ENCODE data around the gene GSTO1.

DNA sequence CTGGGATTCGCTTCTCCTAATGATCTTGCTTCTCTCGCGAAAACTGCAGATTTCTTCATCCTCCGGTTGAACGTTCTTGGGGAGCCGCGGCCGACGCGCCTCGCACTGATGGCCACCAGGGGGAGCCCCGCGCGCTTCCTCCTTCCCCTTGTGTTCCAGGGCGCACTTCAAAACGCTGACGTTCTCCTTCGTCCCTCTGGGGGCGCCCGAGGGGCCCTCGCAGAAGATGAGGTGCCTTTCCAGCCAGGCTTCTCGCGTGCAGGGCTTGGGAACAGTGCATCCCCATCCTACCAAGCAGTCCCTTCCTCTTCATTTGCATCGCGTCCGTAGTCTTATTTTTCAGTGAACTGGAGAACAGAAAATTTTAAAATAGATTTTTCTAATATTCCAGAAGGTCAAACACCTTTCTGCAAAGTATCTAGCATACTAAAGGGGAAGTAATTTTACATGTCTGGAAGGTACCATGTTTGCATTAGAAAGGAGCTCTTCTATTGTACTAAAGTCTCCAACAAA is 36.8 kb downstream of the GSTO1 start:
- no peak for TF ChIP-seq POLR2A (IDR thresholded peaks at IDR 0.05)
- TF ChIP-seq, protein P1, sequence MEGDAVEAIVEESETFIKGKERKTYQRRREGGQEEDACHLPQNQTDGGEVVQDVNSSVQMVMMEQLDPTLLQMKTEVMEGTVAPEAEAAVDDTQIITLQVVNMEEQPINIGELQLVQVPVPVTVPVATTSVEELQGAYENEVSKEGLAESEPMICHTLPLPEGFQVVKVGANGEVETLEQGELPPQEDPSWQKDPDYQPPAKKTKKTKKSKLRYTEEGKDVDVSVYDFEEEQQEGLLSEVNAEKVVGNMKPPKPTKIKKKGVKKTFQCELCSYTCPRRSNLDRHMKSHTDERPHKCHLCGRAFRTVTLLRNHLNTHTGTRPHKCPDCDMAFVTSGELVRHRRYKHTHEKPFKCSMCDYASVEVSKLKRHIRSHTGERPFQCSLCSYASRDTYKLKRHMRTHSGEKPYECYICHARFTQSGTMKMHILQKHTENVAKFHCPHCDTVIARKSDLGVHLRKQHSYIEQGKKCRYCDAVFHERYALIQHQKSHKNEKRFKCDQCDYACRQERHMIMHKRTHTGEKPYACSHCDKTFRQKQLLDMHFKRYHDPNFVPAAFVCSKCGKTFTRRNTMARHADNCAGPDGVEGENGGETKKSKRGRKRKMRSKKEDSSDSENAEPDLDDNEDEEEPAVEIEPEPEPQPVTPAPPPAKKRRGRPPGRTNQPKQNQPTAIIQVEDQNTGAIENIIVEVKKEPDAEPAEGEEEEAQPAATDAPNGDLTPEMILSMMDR (IDR thresholded peaks at IDR 0.05): peak; percentile 99 to 100 (median 100)
